CD4-positive, alpha-beta memory T cell (primary cell): Measurements from ENCODE around the gene FAM76B. TPM values are rescaled to one million over a fixed set of nuclear protein-coding genes. Genes with fewer than 3 reads are reported as not detected.

Source experiments
- CTCF ChIA-PET: fragments of 350-600 bp; sonication (Branson Sonifier 250); formaldehyde crosslinking; loops from one replicate; lab custom pipeline; 2021; ENCODE audit warnings: inconsistent platforms; ENCODE audit not compliant: partially characterized antibody; lab: Charles Lee
- POLR2A ChIA-PET: fragments of 350-600 bp; sonication (Branson Sonifier 250); formaldehyde crosslinking; loops from one replicate; lab custom pipeline; 2021; ENCODE audit not compliant: partially characterized antibody; lab: Charles Lee
- DNase-seq, 5 donors: peaks; one replicate each; pipeline versions ENCODE4 v3.0.0 to v3.0.0-alpha.2; 2020 to 2022; ENCODE audit warnings: mixed read lengths in 1 of 5
- H3K27ac ChIP-seq: one replicate; pipeline ENCODE4 v1.7.0; 2013; ENCODE audit warnings: low read depth, low read length
- H3K27me3 ChIP-seq: 2 replicates; pipeline ENCODE4 v1.7.0; 2013; ENCODE audit warnings: mild to moderate bottlenecking, low read length, moderate library complexity; ENCODE audit not compliant: insufficient read depth
- H3K36me3 ChIP-seq: 2 replicates; pipeline ENCODE4 v1.7.0; 2013; ENCODE audit warnings: mild to moderate bottlenecking, low read length, moderate library complexity; ENCODE audit not compliant: insufficient read depth
- H3K4me1 ChIP-seq: 2 replicates; pipeline ENCODE4 v1.7.0; 2013; ENCODE audit warnings: mild to moderate bottlenecking, low read length, moderate library complexity; ENCODE audit not compliant: insufficient read depth
- H3K4me3 ChIP-seq, 2 donors: one replicate each; pipeline ENCODE4 v1.7.0; 2013; ENCODE audit warnings: low read length in 2 of 2, mild to moderate bottlenecking in 1 of 2
- H3K9me3 ChIP-seq, 2 donors: one replicate each; pipeline ENCODE4 v1.7.0; 2013; ENCODE audit warnings: low read length in 2 of 2, control low read depth in 1 of 2; ENCODE audit not compliant: control insufficient read depth in 1 of 2
- H3K27ac Mint-ChIP-seq, 7 donors: one replicate each; pipeline ENCODE4 v1.8.0; 2020 to 2021; ENCODE audit warnings: mixed read lengths in 7 of 7, mild to moderate bottlenecking in 6 of 7, inconsistent platforms in 3 of 7, moderate library complexity in 3 of 7
- H3K27me3 Mint-ChIP-seq, 2 donors: one replicate each; pipeline ENCODE4 v1.8.0; 2020 to 2021; ENCODE audit warnings: mixed read lengths in 2 of 2
- H3K36me3 Mint-ChIP-seq, 2 donors: one replicate each; pipeline ENCODE4 v1.8.0; 2020 to 2021; ENCODE audit warnings: mixed read lengths in 2 of 2, inconsistent platforms in 1 of 2, mild to moderate bottlenecking in 1 of 2
- H3K4me1 Mint-ChIP-seq, 4 donors: one replicate each; pipeline ENCODE4 v1.8.0; 2020 to 2021; ENCODE audit warnings: mixed read lengths in 4 of 4, mild to moderate bottlenecking in 1 of 4
- H3K4me3 Mint-ChIP-seq, 8 donors: one replicate each; pipeline ENCODE4 v1.8.0; 2020 to 2021; ENCODE audit warnings: mixed read lengths in 8 of 8, mild to moderate bottlenecking in 7 of 8, moderate library complexity in 6 of 8, inconsistent platforms in 3 of 8
- H3K9me3 Mint-ChIP-seq, 8 donors: one replicate each; pipeline ENCODE4 v1.8.0; 2020 to 2021; ENCODE audit warnings: mixed read lengths in 8 of 8, mild to moderate bottlenecking in 5 of 8, inconsistent platforms in 3 of 8, moderate library complexity in 1 of 8
- intact Hi-C: fragments of 100-400 bp; cut with micrococcal nuclease; formaldehyde crosslinking; loops from one replicate; pipeline ENCODE4 v1.15.1; 2023
- polyA plus RNA-seq, 2 donors: library from polyadenylated mRNA; unstranded; fragments of 300-500 nt; fragmentation: Illumina TruSeq; gene quantifications; one replicate each; pipeline ENCODE4 v1.2.3, GENCODE V29; 2021
- total RNA-seq, 2 experiments: library from RNA; stranded (reverse); gene quantifications; one replicate each; pipeline ENCODE4 v1.2.3, GENCODE V29; 2021

Gene FAM76B
- total and polyA plus RNA-seq, 4 experiments from 2014 or later, result 10.3 to 60.5 (median 36.7) TPM

DNA sequence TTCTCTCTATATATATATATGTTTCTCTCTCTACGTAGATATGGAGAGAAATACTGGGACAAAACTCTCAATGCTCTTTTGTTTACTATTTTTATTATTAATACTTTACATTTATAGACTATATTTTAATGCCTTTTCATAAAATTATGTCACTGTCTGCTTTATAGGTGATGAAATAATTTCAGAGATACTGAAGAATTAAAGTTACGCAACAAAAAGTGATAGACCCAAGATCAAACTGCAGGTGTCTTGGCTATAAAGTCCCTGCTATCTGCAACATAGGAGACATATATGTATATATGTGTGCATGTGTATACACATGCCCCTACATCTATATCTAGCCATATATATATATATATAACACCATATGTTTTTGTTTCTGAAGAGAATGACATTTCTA lies 60.8 kb downstream of the FAM76B start:
- H3K27ac ChIP-seq, result no peak overlapping the region
- H3K4me3 ChIP-seq, result no peak overlapping the region
- Mint-ChIP-seq H3K27me3 (peaks cover 2 to 8% of the 10 kb centered on the region in 2 donors), H3K4me3 (no peak overlapping the region), H3K9me3 (no peaks in the 10 kb centered on the region), H3K36me3 (no peaks in the 10 kb centered on the region), H3K27ac (no peak overlapping the region), H3K4me1 (peaks cover 0 to 2% (median under 1%) of the 10 kb centered on the region in 4 donors)
- H3K36me3 ChIP-seq, result no peaks in the 10 kb centered on the region
- H3K9me3 ChIP-seq, result no peaks in the 10 kb centered on the region
- POLR2A ChIA-PET, result interaction anchor here (1.0 kb wide), 1 partner anchor 8 kb away, joined by 3 read pairs; no protein-coding TSS in a partner anchor
- intact Hi-C loops, result no loop called here
- H3K4me1 ChIP-seq, result peaks cover 3% of the 10 kb centered on the region
- CTCF ChIA-PET, result no interaction called here
- no peaks in the 10 kb centered on the region for H3K27me3 ChIP-seq
- no peak for DNase-seq

DNA sequence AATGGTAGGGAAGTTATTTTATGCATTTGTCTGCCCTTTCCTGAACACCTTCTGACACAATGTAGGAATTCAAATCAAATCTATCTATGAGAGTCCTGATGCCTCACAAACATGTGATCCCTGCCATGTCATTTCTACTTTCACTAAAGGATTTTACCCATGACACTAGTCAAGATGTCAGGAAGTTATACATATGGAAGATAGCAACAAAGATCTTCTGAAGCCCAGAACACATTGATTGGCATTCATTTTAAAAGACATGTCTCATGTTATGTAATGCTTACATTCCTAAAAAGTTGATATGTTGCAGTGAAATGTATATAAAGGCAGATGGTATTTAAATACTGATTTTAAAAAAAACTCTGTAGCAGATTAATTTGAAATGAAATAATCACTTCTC lies 61.5 kb downstream of the FAM76B start:
- no peak overlapping the region for H3K27ac Mint-ChIP-seq

DNA sequence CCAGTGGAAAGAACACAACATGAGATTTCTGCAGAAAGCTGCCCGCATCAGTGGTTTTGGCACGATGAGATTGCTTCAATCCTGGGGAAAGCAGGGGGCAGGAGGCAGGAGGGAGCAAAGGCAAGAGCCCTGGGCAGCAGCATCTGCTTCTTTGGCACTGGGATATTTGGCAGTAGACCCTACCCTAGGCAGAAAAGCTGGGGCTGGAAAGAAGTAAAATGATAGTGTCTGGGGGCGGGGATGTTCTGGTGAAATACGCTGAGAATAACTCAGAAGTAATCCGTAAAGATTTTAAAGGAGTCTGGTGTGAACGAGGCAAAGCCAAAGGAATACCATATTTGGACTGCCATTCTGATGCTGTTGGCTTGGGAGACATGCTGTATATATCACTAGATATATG lies 62.0 kb downstream of the FAM76B start:
- CTCF ChIA-PET, result no interaction called here
- Histone ChIP-seq H3K27me3 (no peaks in the 10 kb centered on the region), H3K4me1 (no peaks in the 10 kb centered on the region), H3K9me3 (no peaks in the 10 kb centered on the region), H3K36me3 (no peaks in the 10 kb centered on the region), H3K27ac (no peak overlapping the region), H3K4me3 (no peak overlapping the region)
- no peak for DNase-seq
- no peaks in the 10 kb centered on the region for H3K4me1 Mint-ChIP-seq
- peaks cover 0 to 8% of the 10 kb centered on the region in 2 donors for H3K27me3 Mint-ChIP-seq
- no peak overlapping the region for H3K27ac Mint-ChIP-seq
- POLR2A ChIA-PET, result no interaction called here
- no peak overlapping the region for H3K4me3 Mint-ChIP-seq
- intact Hi-C loops, result no loop called here
- no peaks in the 10 kb centered on the region for H3K9me3 Mint-ChIP-seq
- no peaks in the 10 kb centered on the region for H3K36me3 Mint-ChIP-seq

More for the DNA sequence above, 61.5 kb downstream of the FAM76B start:
- Mint-ChIP-seq H3K4me3 (no peak overlapping the region), H3K4me1 (no peaks in the 10 kb centered on the region), H3K9me3 (no peaks in the 10 kb centered on the region), H3K27me3 (peaks cover 2 to 8% of the 10 kb centered on the region in 2 donors), H3K36me3 (no peaks in the 10 kb centered on the region)
- Histone ChIP-seq H3K9me3 (no peaks in the 10 kb centered on the region), H3K36me3 (no peaks in the 10 kb centered on the region), H3K4me3 (no peak overlapping the region), H3K27ac (no peak overlapping the region), H3K4me1 (no peaks in the 10 kb centered on the region), H3K27me3 (no peaks in the 10 kb centered on the region)
- no peak for DNase-seq
- intact Hi-C loops, result no loop called here
- POLR2A ChIA-PET, result interaction anchor here (1.0 kb wide), 1 partner anchor 8 kb away, joined by 3 read pairs; no protein-coding TSS in a partner anchor
- CTCF ChIA-PET, result no interaction called here

DNA sequence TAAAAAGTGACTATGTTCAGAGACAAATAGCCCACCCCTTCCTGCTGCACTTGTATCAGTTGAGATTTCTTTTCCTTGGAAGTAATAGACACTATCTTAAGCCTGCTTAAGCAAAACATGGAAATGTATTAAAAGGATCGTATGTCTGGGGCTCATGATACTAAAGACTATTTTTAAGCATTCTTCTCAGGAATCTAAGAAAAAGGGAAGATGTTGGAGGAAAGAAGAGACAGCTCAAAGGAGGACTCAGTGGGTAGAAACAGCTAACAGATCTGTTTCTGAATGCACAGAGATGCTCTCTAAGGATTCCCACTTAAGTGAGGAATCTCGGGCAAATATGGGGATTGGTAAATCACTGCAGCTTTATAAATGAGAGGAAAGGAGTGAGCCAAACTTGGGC lies 62.5 kb downstream of the FAM76B start:
- no peak for DNase-seq
- Mint-ChIP-seq H3K27ac (no peak overlapping the region), H3K9me3 (no peaks in the 10 kb centered on the region), H3K27me3 (peaks cover 0 to 8% of the 10 kb centered on the region in 2 donors), H3K4me1 (no peaks in the 10 kb centered on the region), H3K4me3 (no peak overlapping the region), H3K36me3 (no peaks in the 10 kb centered on the region)
- ChIA-PET CTCF (interaction anchor here (1.1 kb wide), 1 partner anchor 18 kb away, joined by 3 read pairs; no protein-coding TSS in a partner anchor), POLR2A (no interaction called here)
- Histone ChIP-seq H3K4me3 (no peak overlapping the region), H3K9me3 (no peaks in the 10 kb centered on the region), H3K27ac (no peak overlapping the region), H3K4me1 (no peaks in the 10 kb centered on the region), H3K36me3 (no peaks in the 10 kb centered on the region), H3K27me3 (no peaks in the 10 kb centered on the region)
- intact Hi-C loops, result no loop called here

DNA sequence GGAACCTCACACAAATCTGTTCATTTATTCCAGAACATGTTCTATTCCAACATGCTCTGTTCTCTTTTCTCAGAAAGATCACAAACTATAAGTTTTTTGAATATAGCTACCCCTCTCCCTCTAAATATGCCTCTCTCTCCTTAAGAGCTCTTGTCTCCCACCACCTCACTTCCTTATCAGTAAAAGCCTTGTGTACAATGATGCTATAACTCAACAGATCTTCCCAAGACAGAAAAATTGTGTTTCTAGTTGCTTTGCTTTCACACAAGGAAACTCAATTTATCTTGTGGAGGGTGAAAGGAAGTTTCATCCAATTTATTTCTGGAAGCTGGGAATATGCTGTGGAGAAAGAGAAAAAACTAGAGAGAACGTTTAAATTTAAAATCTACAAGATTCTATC lies 64.4 kb downstream of the FAM76B start:
- H3K27ac ChIP-seq, result no peak overlapping the region
- no peak overlapping the region for H3K4me3 ChIP-seq
- no peaks in the 10 kb centered on the region for H3K36me3 Mint-ChIP-seq
- CTCF ChIA-PET, result interaction anchor here (0.9 to 2.1 kb wide), 3 partner anchors 11 to 494 kb away, joined by 3 to 6 read pairs (median 4); partner anchors contain the start of gene SESN3
- H3K36me3 ChIP-seq, result no peaks in the 10 kb centered on the region
- no peak overlapping the region for H3K27ac Mint-ChIP-seq
- no peak overlapping the region for H3K4me3 Mint-ChIP-seq
- peaks cover 8 to 15% (median 10%) of the 10 kb centered on the region in 4 donors for H3K4me1 Mint-ChIP-seq
- DNase-seq, result no peak
- H3K27me3 Mint-ChIP-seq, result peaks cover 0 to 8% of the 10 kb centered on the region in 2 donors
- H3K4me1 ChIP-seq, result peaks cover 14% of the 10 kb centered on the region
- POLR2A ChIA-PET, result no interaction called here
- H3K27me3 ChIP-seq, result no peaks in the 10 kb centered on the region
- H3K9me3 ChIP-seq, result no peaks in the 10 kb centered on the region
- intact Hi-C loops, result no loop called here
- no peaks in the 10 kb centered on the region for H3K9me3 Mint-ChIP-seq

DNA sequence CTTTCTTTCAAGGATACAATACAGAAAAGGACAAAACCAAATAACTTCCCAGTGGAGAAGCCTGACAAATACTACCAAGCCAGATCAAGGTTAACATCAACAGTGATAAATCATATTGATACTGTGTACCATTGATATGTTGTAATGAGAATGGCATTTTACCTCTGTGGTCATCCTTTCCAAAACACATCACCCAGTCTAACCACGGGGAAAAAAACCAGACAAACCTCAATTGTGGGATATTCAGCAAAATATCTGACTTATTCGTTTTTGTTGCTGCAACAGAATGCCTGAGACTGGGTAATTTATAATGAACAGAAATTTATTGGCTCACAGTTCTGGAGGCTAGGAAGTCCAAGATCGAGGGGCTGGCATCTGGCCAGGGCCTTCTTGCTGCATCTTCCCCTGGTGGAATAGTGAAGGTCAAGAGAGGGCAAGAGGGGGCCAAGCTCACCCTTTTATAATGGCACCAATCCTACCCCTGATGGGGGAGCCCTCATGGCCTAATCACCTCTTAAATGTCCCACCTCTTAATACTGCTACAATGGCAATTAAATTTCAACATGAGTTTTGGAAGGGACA lies 66.1 kb downstream of the FAM76B start:
- H3K9me3 ChIP-seq, result no peaks in the 10 kb centered on the region
- intact Hi-C loops, result no loop called here
- no peak overlapping the region for H3K4me3 Mint-ChIP-seq
- H3K36me3 Mint-ChIP-seq, result no peaks in the 10 kb centered on the region
- ChIA-PET CTCF (interaction anchor here (1.1 to 2.1 kb wide), 3 partner anchors 12 to 38 kb away, joined by 3 to 6 read pairs (median 4); no protein-coding TSS in a partner anchor), POLR2A (no interaction called here)
- H3K27ac ChIP-seq, result no peak overlapping the region
- no peak overlapping the region for H3K27ac Mint-ChIP-seq
- peaks cover 0 to 8% of the 10 kb centered on the region in 2 donors for H3K27me3 Mint-ChIP-seq
- no peaks in the 10 kb centered on the region for H3K9me3 Mint-ChIP-seq
- H3K4me1 ChIP-seq, result peaks cover 16% of the 10 kb centered on the region
- H3K4me3 ChIP-seq, result no peak overlapping the region
- no peak for DNase-seq
- H3K4me1 Mint-ChIP-seq, result peaks cover 11 to 26% (median 21%) of the 10 kb centered on the region in 4 donors
- H3K27me3 ChIP-seq, result no peaks in the 10 kb centered on the region
- no peaks in the 10 kb centered on the region for H3K36me3 ChIP-seq

DNA sequence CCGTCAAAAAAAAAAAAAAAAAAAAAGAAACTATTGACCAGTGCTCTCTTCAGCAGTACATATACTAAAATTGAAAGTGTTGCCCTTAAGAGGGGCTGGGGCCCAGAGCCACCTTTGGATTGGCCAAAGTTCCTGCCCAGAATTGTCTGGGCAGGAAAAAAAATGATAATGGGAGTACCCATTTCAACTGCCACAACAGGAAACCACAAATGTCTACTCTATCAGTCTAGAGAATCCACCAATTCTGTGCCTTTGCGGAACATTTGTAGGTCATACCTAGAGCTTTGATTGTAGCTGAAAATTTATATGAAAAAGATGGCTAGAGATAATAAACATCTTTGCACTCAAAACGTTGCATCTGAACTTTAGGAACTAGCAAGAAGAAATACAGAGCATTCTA lies 69.4 kb downstream of the FAM76B start:
- Mint-ChIP-seq H3K27ac (peak overlapping the region in 5 of 7 donors; percentile 0 to 88 (median 67)), H3K4me3 (peak overlapping the region in 7 of 8 donors; percentile 4 to 68 (median 41)), H3K27me3 (no peaks in the 10 kb centered on the region), H3K36me3 (no peaks in the 10 kb centered on the region), H3K9me3 (peaks cover 0 to 2% (median 0%) of the 10 kb centered on the region in 8 donors), H3K4me1 (peaks cover 26 to 49% (median 33%) of the 10 kb centered on the region in 4 donors)
- intact Hi-C loops, result no loop called here
- ChIA-PET CTCF (interaction anchor here (0.9 to 3.3 kb wide), 5 partner anchors 14 to 565 kb away, joined by 3 to 18 read pairs (median 3); partner anchors contain the start of gene SESN3), POLR2A (interaction anchor here (0.7 to 1.3 kb wide), 3 partner anchors 8 to 566 kb away, joined by 3 to 4 read pairs (median 3); no protein-coding TSS in a partner anchor)
- Histone ChIP-seq H3K9me3 (no peaks in the 10 kb centered on the region), H3K27me3 (no peaks in the 10 kb centered on the region), H3K4me3 (no peak overlapping the region), H3K4me1 (peaks cover 30% of the 10 kb centered on the region), H3K27ac (no peak overlapping the region), H3K36me3 (no peaks in the 10 kb centered on the region)
- peak in 3 of 5 donors; percentile 31 to 36 (median 31) for DNase-seq
